OCI-LY7 (cell line): Measurements from ENCODE around the gene RPRML. TPM values are rescaled to one million over a fixed set of nuclear protein-coding genes. Genes with fewer than 3 reads are reported as not detected.
A peak's percentile ranks its signal among the peaks of the same experiment; 100 is the strongest.
"Not testable (repeated sequence)": the region's sequence is repeated elsewhere in the genome, so short reads cannot be mapped to it uniquely, and the experiment has no call there.

ENCODE experiments used
- Bru-seq: library from RNA; stranded (reverse); fragments of 400-500 nt; gene quantifications from one replicate; lab custom pipeline; 2021; lab: Mats Ljungman, UMichigan
- BruChase-seq, 2 experiments: library from RNA; stranded (reverse); fragments of 400-500 nt; gene quantifications; one replicate each; lab custom pipeline; 2021; lab: Mats Ljungman, UMichigan
- BruUV-seq: library from RNA; stranded (reverse); fragments of 400-500 nt; replicated peaks from 2 replicates; lab custom pipeline; 2021; lab: Mats Ljungman, UMichigan
- CTCF ChIA-PET: fragments of 300-600 bp; sonication (Branson Sonifier 250); formaldehyde crosslinking; loops from one replicate; lab custom pipeline; 2022; ENCODE audit warnings: antibody characterized with exemption; ENCODE audit not compliant: unreplicated experiment; lab: Charles Lee
- POLR2A ChIA-PET: fragments of 300-600 bp; sonication (Branson Sonifier 250); formaldehyde crosslinking; loops from one replicate; lab custom pipeline; 2022; ENCODE audit warnings: antibody characterized with exemption; lab: Charles Lee
- DNase-seq: peaks from one replicate; pipeline ENCODE4 v3.0.0-alpha.2; 2015; ENCODE audit warnings: low spot score
- H2AFZ ChIP-seq: fragments of 200-600 bp; sonication (generic), shearing (Covaris generic); 2 replicates; pipeline ENCODE4 v1.6.1; 2014; ENCODE audit warnings: mild to moderate bottlenecking, antibody characterized with exemption, low read length, moderate library complexity
- H3K27ac ChIP-seq: fragments of 200-600 bp; sonication (generic); 2 replicates; pipeline ENCODE4 v1.5.1; 2014; ENCODE audit warnings: mixed run types, low read depth, mild to moderate bottlenecking, moderate library complexity, low read length, inconsistent platforms; ENCODE audit not compliant: poor library complexity, severe bottlenecking
- H3K36me3 ChIP-seq: fragments of 200-600 bp; sonication (generic); 2 replicates; pipeline ENCODE4 v1.6.1; 2014; ENCODE audit warnings: mild to moderate bottlenecking, antibody characterized with exemption, low read length, moderate library complexity, mixed read lengths; ENCODE audit not compliant: insufficient read depth
- H3K4me1 ChIP-seq: fragments of 200-600 bp; sonication (generic); 2 replicates; pipeline ENCODE4 v1.5.1; 2014; ENCODE audit warnings: mild to moderate bottlenecking, low read length; ENCODE audit not compliant: insufficient read depth, poor library complexity, severe bottlenecking
- H3K4me2 ChIP-seq: fragments of 200-600 bp; sonication (generic); 2 replicates; pipeline ENCODE4 v1.6.1; 2014; ENCODE audit warnings: mild to moderate bottlenecking, low read length
- H3K4me3 ChIP-seq: fragments of 200-600 bp; sonication (generic); 2 replicates; pipeline ENCODE4 v1.5.1; 2014; ENCODE audit warnings: mild to moderate bottlenecking, low read depth, low read length; ENCODE audit not compliant: poor library complexity, severe bottlenecking
- H3K79me2 ChIP-seq: fragments of 200-600 bp; sonication (generic); 2 replicates; pipeline ENCODE4 v1.6.1; 2016; ENCODE audit warnings: low read depth, mild to moderate bottlenecking, low read length, moderate library complexity, mixed read lengths; ENCODE audit not compliant: insufficient read depth
- H3K9me2 ChIP-seq: fragments of 200-600 bp; sonication (generic); 2 replicates; pipeline ENCODE4 v1.6.1; 2016; ENCODE audit warnings: mild to moderate bottlenecking, low read length, mixed read lengths; ENCODE audit not compliant: insufficient read depth
- H3K9me3 ChIP-seq: fragments of 200-600 bp; sonication (generic); 2 replicates; pipeline ENCODE4 v1.6.1; 2014; ENCODE audit warnings: mild to moderate bottlenecking, mixed run types, low read length, mixed read lengths
- H4K20me1 ChIP-seq: fragments of 200-600 bp; sonication (generic); 2 replicates; pipeline ENCODE4 v1.6.1; 2014; ENCODE audit warnings: mild to moderate bottlenecking, antibody characterized with exemption, low read length, moderate library complexity, mixed read lengths; ENCODE audit not compliant: insufficient read depth
- CTCF ChIP-seq: fragments of 200-600 bp; sonication (generic); conservative IDR thresholded peaks from 2 replicates; pipeline ENCODE4 v1.5.1; 2014; ENCODE audit warnings: mild to moderate bottlenecking, antibody characterized with exemption, low read length, moderate library complexity, mixed read lengths
- EZH2phosphoT487 ChIP-seq: fragments of 200-600 bp; sonication (generic); IDR thresholded peaks from 2 replicates; pipeline ENCODE4 v1.6.1; 2018; ENCODE audit warnings: low read depth, borderline replicate concordance, mild to moderate bottlenecking, mixed run types, antibody characterized with exemption, low read length, moderate library complexity, mixed read lengths
- intact Hi-C: fragments of 100-400 bp; cut with micrococcal nuclease; formaldehyde crosslinking; loops from one replicate; pipeline ENCODE4 v1.10.0; 2022; ENCODE audit not compliant: unreplicated experiment
- long read RNA-seq: library from polyadenylated mRNA; stranded (forward); transcript quantifications from one replicate; pipeline ENCODE4 v2.0.0, GENCODE V29; 2022
- total RNA-seq, 2 experiments: library from RNA; depleted of rRNA in 1 of 2; stranded (reverse); fragments of >200 nt in 1 of 2; shearing (Covaris generic) in 1 of 2; gene quantifications; 2 replicates each; pipeline ENCODE4 v1.2.3, GENCODE V29; 2014 to 2022

RPRML gene
- total RNA-seq (2014; rRNA removed; shearing (Covaris generic)) = 8.8 and 12.8 TPM in 2 replicates
- 0.57 and 1.2 TPM in 2 replicates for total RNA-seq (2022)
- not detected for Bru-seq, nascent RNA
- BruChase-seq, experiment 1, labeled RNA remaining after a 6-hour chase = not detected
- percentile 23 among the genes with signal in this experiment for BruChase-seq, experiment 2, labeled RNA remaining after a 2-hour chase
- long read RNA-seq = 0 reads

DNA sequence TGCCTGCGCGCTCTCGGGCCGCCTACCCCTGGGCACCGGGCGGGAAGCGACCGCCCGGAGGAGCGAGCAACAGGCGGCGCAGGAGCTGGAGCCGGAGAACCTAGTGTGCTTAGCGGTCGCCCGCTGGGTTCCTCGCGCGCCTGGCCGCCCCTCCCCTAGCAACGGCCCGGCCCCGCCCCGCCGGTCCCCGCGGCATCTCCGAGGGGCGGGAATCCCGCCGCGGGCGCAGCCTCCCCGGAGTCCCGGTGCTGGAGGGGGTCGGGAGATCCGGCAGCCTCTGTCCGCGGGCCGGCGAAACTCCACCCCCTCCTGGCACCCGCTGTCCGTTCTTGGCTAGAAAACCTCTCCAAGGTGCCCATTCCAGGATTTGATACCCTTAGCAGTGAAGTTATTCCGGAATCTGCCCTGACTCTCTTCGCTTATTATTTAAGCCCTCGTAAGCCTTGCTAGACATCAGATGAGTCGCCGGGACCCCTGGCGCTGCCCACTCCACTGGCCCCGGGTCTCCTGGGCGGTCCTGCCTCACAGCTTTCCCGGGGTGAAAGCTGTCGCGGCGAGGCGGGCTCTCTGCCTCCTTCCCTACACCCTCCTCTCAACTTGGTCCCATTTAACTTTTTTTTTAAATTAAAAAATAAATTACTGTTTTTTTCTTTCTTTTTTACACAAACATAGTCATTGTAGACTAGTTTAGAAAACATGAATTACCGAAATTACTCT, at the start of gene RPRML:
Gene RPRML, minus strand, starts transcription at position 107 of the 717 bp plus-strand sequence. CDS start 246 bp downstream, outside the sequence.
- peak; percentile 73 for DNase-seq
- intact Hi-C loops = no loop called here
- TF ChIP-seq EZH2phosphoT487 (no peak), CTCF (no peak)
- Histone ChIP-seq H3K4me2 (peak within 1 kb of the TSS; percentile 68), H3K4me1 (peaks cover 46% of the 10 kb centered on the region), H3K9me2 (no peaks in the 10 kb centered on the region), H3K36me3 (no peaks in the 10 kb centered on the region), H3K9me3 (no peaks in the 10 kb centered on the region), H2AFZ (peak within 1 kb of the TSS; percentile 36; the same call in 1 of the 2 replicates), H3K27ac (peak within 1 kb of the TSS; percentile 19), H4K20me1 (no peaks in the 10 kb centered on the region), H3K4me3 (peak within 1 kb of the TSS; percentile 70), H3K79me2 (no peaks in the 10 kb centered on the region)
- ChIA-PET CTCF (no interaction called here), POLR2A (no interaction called here)
- BruUV-seq = no TSS peak

- H3K4me2 ChIP-seq, intact Hi-C loops, H3K4me1 ChIP-seq, H3K9me2 ChIP-seq, H3K36me3 ChIP-seq, H4K20me1 ChIP-seq, POLR2A ChIA-PET, CTCF ChIA-PET, H3K79me2 ChIP-seq, H3K9me3 ChIP-seq, H3K4me3 ChIP-seq, H3K27ac ChIP-seq, DNase-seq, H2AFZ ChIP-seq, BruUV-seq: not testable (repeated sequence)
Measured at GRCh38 chr17:47016966-47017365, 37.9 kb upstream of the RPRML start.

GRCh38 chr17:47013341-47013740, 34.3 kb upstream of the RPRML start:
- intact Hi-C loops = no loop called here
- no peak overlapping the region for H2AFZ ChIP-seq
- no peaks in the 10 kb centered on the region for H3K79me2 ChIP-seq
- no peak overlapping the region for H3K4me3 ChIP-seq
- no peak overlapping the region for H3K27ac ChIP-seq
- no peaks in the 10 kb centered on the region for H3K9me2 ChIP-seq
- no peak overlapping the region for H3K4me2 ChIP-seq
- H4K20me1 ChIP-seq = no peaks in the 10 kb centered on the region
- TF ChIP-seq EZH2phosphoT487 = no peak
- no peak for TF ChIP-seq CTCF
- H3K4me1 ChIP-seq = no peaks in the 10 kb centered on the region
- ChIA-PET POLR2A (no interaction called here), CTCF (no interaction called here)
- no TSS peak for BruUV-seq
- no peaks in the 10 kb centered on the region for H3K9me3 ChIP-seq
- no peaks in the 10 kb centered on the region for H3K36me3 ChIP-seq
- DNase-seq = no peak
